Right lobe of liver (tissue), 6 donors: ENCODE data around the gene IVL. TPM values are rescaled to one million over a fixed set of nuclear protein-coding genes. Genes with fewer than 3 reads are reported as not detected.

Experiments used
- ATAC-seq, 4 donors: fragments of 200-7000 bp; cut with Tn5 transposase; one replicate each; pipeline ENCODE4 v1.9.1; 2020; ENCODE audit warnings: mild to moderate bottlenecking in 4 of 4, moderate library complexity in 4 of 4
- DNase-seq, 3 donors: peaks; one replicate each; pipeline ENCODE4 v3.0.0-alpha.2; 2020
- H3K27ac ChIP-seq, 3 donors: fragments of 200-600 bp; one replicate each; pipeline ENCODE4 v1.8.0; 2022
- H3K27me3 ChIP-seq, 2 donors: fragments of 200-600 bp; one replicate each; pipeline ENCODE4 v1.8.0; 2022
- H3K36me3 ChIP-seq, 4 donors: fragments of 200-600 bp; sonication (generic) in 1 of 4; one replicate each; pipeline versions ENCODE4 v1.5.1 to v1.8.0; 2017 to 2022; ENCODE audit warnings: control low read depth in 1 of 4
- H3K4me1 ChIP-seq, 4 donors: fragments of 200-600 bp; sonication (generic) in 1 of 4; one replicate each; pipeline versions ENCODE4 v1.5.1 to v1.8.0; 2017 to 2022; ENCODE audit warnings: control low read depth in 1 of 4
- H3K4me3 ChIP-seq, 3 donors: fragments of 200-600 bp; one replicate each; pipeline ENCODE4 v1.8.0; 2022
- H3K9me3 ChIP-seq, 4 donors: fragments of 200-600 bp; sonication (generic) in 1 of 4; one replicate each; pipeline versions ENCODE4 v1.5.1 to v1.8.0; 2017 to 2022; ENCODE audit warnings: control low read depth in 1 of 4
- CTCF ChIP-seq, 4 donors: fragments of 200-600 bp in 3 of 4; fragments of 450-650 bp in 1 of 4; IDR thresholded peaks; one replicate each; pipeline versions ENCODE4 v1.5.1 to v1.8.0; 2016 to 2022; ENCODE audit warnings: antibody characterized with exemption in 4 of 4, mild to moderate bottlenecking in 2 of 4
- POLR2A ChIP-seq: fragments of 450-650 bp; IDR thresholded peaks from one replicate; pipeline ENCODE4 v1.6.1; 2017; ENCODE audit warnings: antibody characterized with exemption, mild to moderate bottlenecking
- WGBS: methylation state at CpG from one replicate; pipeline ENCODE4 v1.1.6; 2018; ENCODE audit warnings: low coverage, low lambda C conversion rate; ENCODE audit not compliant: insufficient coverage; ENCODE audit errors: missing lambda C conversion rate; 5-methylcytosine and 5-hydroxymethylcytosine counted together
- intact Hi-C, 2 donors: fragments of 100-400 bp; cut with DNase I; formaldehyde crosslinking; loops; one replicate each; pipeline versions ENCODE4 v1.11.2 to v1.14.1; 2022
- total RNA-seq, 6 experiments: library from RNA; depleted of rRNA in 2 of 6; stranded (reverse); fragments of >200 nt in 2 of 6; fragmentation: NEBNext Ultra II Directional in 3 of 6; extraction: Animal tissue kit (Norgen Biotek cat#: 25700) in 3 of 6; gene quantifications; one replicate each; pipeline versions ENCODE4 v1.1.0 to v1.2.4, GENCODE V29; 2016 to 2023
- donor health status: DM: no; HTN: yes; CAD: no.
- donor health status: DM: no; HTN: no; CAD: no.
- donor health status: DM: no; HTN: no; CAD: no.
- donor health status: DM: no; HTN: yes; CAD: no.
- donor health status: DM: no; HTN: yes; CAD: no.

Gene IVL
- total RNA-seq, 6 experiments from 2014 or later = not detected

GRCh38 chr1:152912900-152913299, 4.6 kb downstream of the IVL start:
- Histone ChIP-seq H3K36me3 (no peaks in the 10 kb centered on the region), H3K27me3 (no peaks in the 10 kb centered on the region), H3K4me3 (no peak overlapping the region), H3K27ac (no peak overlapping the region), H3K4me1 (no peaks in the 10 kb centered on the region), H3K9me3 (no peaks in the 10 kb centered on the region)
- no peak for ATAC-seq
- no peak for TF ChIP-seq POLR2A
- TF ChIP-seq CTCF (IDR thresholded peaks at IDR 0.05) = no peak
- 36% methylated on average over 5 of the region's 5 CpGs for WGBS
- DNase-seq = no peak
- intact Hi-C loops = no loop called here

GRCh38 chr1:152917794-152918193, 9.4 kb downstream of the IVL start:
- 9% methylated on average over 3 of the region's 3 CpGs for WGBS
- H3K4me3 ChIP-seq = no peak overlapping the region
- H3K36me3 ChIP-seq = no peaks in the 10 kb centered on the region
- H3K27ac ChIP-seq = no peak overlapping the region
- DNase-seq (no peak), ATAC-seq (peak in 3 of 4 donors; percentile 19 to 62 (median 21))
- H3K9me3 ChIP-seq = no peaks in the 10 kb centered on the region
- TF ChIP-seq POLR2A (no peak), CTCF (IDR thresholded peaks at IDR 0.05) (peak in 3 of 4 donors; percentile 9 to 56 (median 30))
- no peaks in the 10 kb centered on the region for H3K27me3 ChIP-seq
- intact Hi-C loops = no loop called here
- no peaks in the 10 kb centered on the region for H3K4me1 ChIP-seq

- no peaks in the 10 kb centered on the region for H3K4me1 ChIP-seq
- TF ChIP-seq CTCF (IDR thresholded peaks at IDR 0.05) = no peak
- no peak for TF ChIP-seq POLR2A
- H3K4me3 ChIP-seq = no peak overlapping the region
- H3K27ac ChIP-seq = no peak overlapping the region
- H3K27me3 ChIP-seq = no peaks in the 10 kb centered on the region
- no peaks in the 10 kb centered on the region for H3K36me3 ChIP-seq
- ATAC-seq (no peak), DNase-seq (no peak)
- H3K9me3 ChIP-seq = no peaks in the 10 kb centered on the region
- intact Hi-C loops = no loop called here
Measured at GRCh38 chr1:152919071-152919470, 10.7 kb downstream of the IVL start.

GRCh38 chr1:152924191-152924590, 15.8 kb downstream of the IVL start:
- WGBS = 44% methylated on average over 2 of the region's 2 CpGs
- H3K4me1 ChIP-seq = no peaks in the 10 kb centered on the region
- no peak for DNase-seq
- ATAC-seq = no peak
- no peak overlapping the region for H3K27ac ChIP-seq
- intact Hi-C loops = no loop called here
- H3K27me3 ChIP-seq = no peaks in the 10 kb centered on the region
- no peak overlapping the region for H3K4me3 ChIP-seq
- H3K36me3 ChIP-seq = no peaks in the 10 kb centered on the region
- no peaks in the 10 kb centered on the region for H3K9me3 ChIP-seq
- TF ChIP-seq CTCF (IDR thresholded peaks at IDR 0.05) (no peak), POLR2A (no peak)

- H3K27ac ChIP-seq = no peak overlapping the region
- H3K36me3 ChIP-seq = no peaks in the 10 kb centered on the region
- no peaks in the 10 kb centered on the region for H3K27me3 ChIP-seq
- no peak for DNase-seq
- TF ChIP-seq POLR2A (no peak), CTCF (IDR thresholded peaks at IDR 0.05) (peak; percentile 50 to 65 (median 62))
- H3K4me3 ChIP-seq = no peak overlapping the region
- H3K4me1 ChIP-seq = no peaks in the 10 kb centered on the region
- H3K9me3 ChIP-seq = no peaks in the 10 kb centered on the region
- ATAC-seq = peak; percentile 92 to 97 (median 92)
- intact Hi-C loops = no loop called here
- 44% methylated on average over 3 of the region's 3 CpGs for WGBS
Measured at GRCh38 chr1:152926091-152926490, 17.7 kb downstream of the IVL start.
